Fibroblast of pulmonary artery (primary cell): ENCODE data around the gene PTPRU.
"Not testable (repeated sequence)": the region's sequence is repeated elsewhere in the genome, so short reads cannot be mapped to it uniquely, and the experiment has no call there.

Experiments used
- DNase-seq: peaks from one replicate; pipeline ENCODE4 v3.0.0-alpha.2; 2010; ENCODE audit warnings: low read depth
- H3K4me3 ChIP-seq: replicated peaks from 2 replicates; pipeline ENCODE4 v1.5.1; 2011; ENCODE audit warnings: low read depth, mild to moderate bottlenecking, control low read depth, low read length, moderate library complexity
- TF ChIP-seq, protein P1 (sequence below): IDR thresholded peaks from 2 replicates; pipeline ENCODE4 v1.5.1; 2011; ENCODE audit warnings: mild to moderate bottlenecking, control low read depth, low read length, inconsistent platforms; ENCODE audit errors: missing control alignments

PTPRU gene

DNA sequence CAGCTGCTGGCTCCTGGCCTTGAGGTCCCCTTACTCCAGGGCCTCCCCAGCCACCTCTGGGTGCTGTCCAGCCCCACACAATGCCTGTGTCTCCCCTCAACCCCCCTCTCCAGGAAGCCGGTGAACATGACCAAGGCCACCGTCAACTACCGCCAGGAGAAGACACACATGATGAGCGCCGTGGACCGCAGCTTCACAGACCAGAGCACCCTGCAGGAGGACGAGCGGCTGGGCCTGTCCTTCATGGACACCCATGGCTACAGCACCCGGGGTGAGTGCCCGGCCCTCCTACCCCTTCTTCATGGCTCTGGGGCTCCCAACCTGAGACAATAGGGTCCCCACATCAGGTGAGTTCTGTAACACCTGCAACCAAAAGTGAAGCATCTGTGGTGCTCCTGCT is 55.4 kb downstream of the PTPRU start:
- H3K4me3 ChIP-seq = no peak overlapping the region
- no peak for DNase-seq
- TF ChIP-seq, protein P1, sequence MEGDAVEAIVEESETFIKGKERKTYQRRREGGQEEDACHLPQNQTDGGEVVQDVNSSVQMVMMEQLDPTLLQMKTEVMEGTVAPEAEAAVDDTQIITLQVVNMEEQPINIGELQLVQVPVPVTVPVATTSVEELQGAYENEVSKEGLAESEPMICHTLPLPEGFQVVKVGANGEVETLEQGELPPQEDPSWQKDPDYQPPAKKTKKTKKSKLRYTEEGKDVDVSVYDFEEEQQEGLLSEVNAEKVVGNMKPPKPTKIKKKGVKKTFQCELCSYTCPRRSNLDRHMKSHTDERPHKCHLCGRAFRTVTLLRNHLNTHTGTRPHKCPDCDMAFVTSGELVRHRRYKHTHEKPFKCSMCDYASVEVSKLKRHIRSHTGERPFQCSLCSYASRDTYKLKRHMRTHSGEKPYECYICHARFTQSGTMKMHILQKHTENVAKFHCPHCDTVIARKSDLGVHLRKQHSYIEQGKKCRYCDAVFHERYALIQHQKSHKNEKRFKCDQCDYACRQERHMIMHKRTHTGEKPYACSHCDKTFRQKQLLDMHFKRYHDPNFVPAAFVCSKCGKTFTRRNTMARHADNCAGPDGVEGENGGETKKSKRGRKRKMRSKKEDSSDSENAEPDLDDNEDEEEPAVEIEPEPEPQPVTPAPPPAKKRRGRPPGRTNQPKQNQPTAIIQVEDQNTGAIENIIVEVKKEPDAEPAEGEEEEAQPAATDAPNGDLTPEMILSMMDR = no peak

GRCh38 chr1:29292344-29292743 is 56.0 kb downstream of the PTPRU start:
- no peak for DNase-seq

GRCh38 chr1:29297450-29297849 is 61.1 kb downstream of the PTPRU start:
- DNase-seq = no peak

More at GRCh38 chr1:29292344-29292743, 56.0 kb downstream of the PTPRU start:
- TF ChIP-seq, protein P1 = no peak
- no peak overlapping the region for H3K4me3 ChIP-seq

DNA sequence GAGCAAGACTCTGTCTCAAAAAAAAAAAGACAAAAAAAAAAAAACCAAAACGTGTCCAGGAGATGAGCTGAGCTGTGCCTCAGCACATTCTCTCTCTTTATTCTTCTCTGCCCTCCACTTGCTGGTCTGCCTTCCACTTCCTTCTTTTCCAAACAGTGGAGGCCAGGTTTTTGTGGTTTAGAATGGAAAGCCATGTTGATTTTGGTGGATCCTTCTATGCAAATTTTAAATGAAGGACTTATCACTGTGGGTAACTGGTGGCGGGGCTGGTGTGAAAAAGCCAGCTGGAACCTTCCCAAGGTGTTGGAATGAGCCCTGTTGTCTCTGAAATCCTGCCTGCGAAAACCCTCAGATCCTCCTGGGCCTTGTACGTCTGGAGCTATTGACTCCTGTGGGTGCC is 61.9 kb downstream of the PTPRU start:
- TF ChIP-seq, protein P1 = no peak
- H3K4me3 ChIP-seq = no peak overlapping the region
- DNase-seq = no peak

More at GRCh38 chr1:29297450-29297849, 61.1 kb downstream of the PTPRU start:
- no peak overlapping the region for H3K4me3 ChIP-seq
- TF ChIP-seq, protein P1 = no peak

GRCh38 chr1:29299446-29299845 is 63.1 kb downstream of the PTPRU start:
- H3K4me3 ChIP-seq = no peak overlapping the region
- DNase-seq = no peak
- TF ChIP-seq, protein P1 = no peak

- not testable (repeated sequence) for H3K4me3 ChIP-seq, DNase-seq
These were observed 65.4 kb downstream of the PTPRU start for GRCh38 chr1:29301732-29302131.

- TF ChIP-seq, protein P1 = no peak
- no peak overlapping the region for H3K4me3 ChIP-seq
These were observed 67.1 kb downstream of the PTPRU start for GRCh38 chr1:29303201-29304024.

More at GRCh38 chr1:29303201-29304024, 67.1 kb downstream of the PTPRU start:
- no peak for DNase-seq
